Thoracic aorta (tissue), 2 donors: ENCODE results near the gene MBD1. TPM values are rescaled to one million over a fixed set of nuclear protein-coding genes. Genes with fewer than 3 reads are reported as not detected.
A peak's percentile ranks its signal among the peaks of the same experiment; 100 is the strongest.

ENCODE experiments used
- ATAC-seq: fragments of 150-250 bp; one replicate; pipeline ENCODE4 v1.8.0; 2017; ENCODE audit warnings: low read depth; ENCODE audit not compliant: insufficient number of reproducible peaks, low FRiP score
- DNase-seq: peaks from one replicate; pipeline ENCODE4 v3.0.0-alpha.2; 2020; ENCODE audit warnings: low spot score
- H3K27ac ChIP-seq, 2 donors: fragments of 200-600 bp; sonication (generic); 1 replicate in 1 of 2; 2 replicates in 1 of 2; pipeline ENCODE4 v1.5.1; 2016; ENCODE audit warnings: mild to moderate bottlenecking in 2 of 2, moderate library complexity in 2 of 2
- H3K27me3 ChIP-seq: fragments of 200-600 bp; sonication (generic); replicated peaks from 2 replicates; pipeline ENCODE4 v1.6.0; 2016; ENCODE audit warnings: mild to moderate bottlenecking; ENCODE audit not compliant: insufficient read depth
- H3K36me3 ChIP-seq: fragments of 200-600 bp; sonication (generic); one replicate; pipeline ENCODE4 v1.5.1; 2016
- H3K4me1 ChIP-seq, 2 donors: fragments of 200-600 bp; sonication (generic); 1 replicate in 1 of 2; 2 replicates in 1 of 2; pipeline versions ENCODE4 v1.5.1 to v1.6.0; 2016; ENCODE audit warnings: low read depth in 2 of 2, mild to moderate bottlenecking in 1 of 2; ENCODE audit not compliant: control insufficient read depth in 1 of 2
- H3K4me3 ChIP-seq: fragments of 200-600 bp; sonication (generic); 2 replicates; pipeline ENCODE4 v1.5.1; 2016; ENCODE audit warnings: mild to moderate bottlenecking
- H3K9me3 ChIP-seq: fragments of 200-600 bp; sonication (generic); 2 replicates; pipeline ENCODE4 v1.5.1; 2016
- total RNA-seq, 2 donors: library from RNA; depleted of rRNA; stranded (reverse); fragments of >200 nt; gene quantifications; one replicate each; pipeline versions ENCODE4 v1.1.0 to v1.2.3, GENCODE V29; 2016
- TF ChIP-seq, protein P1 (sequence below): fragments of 200-600 bp; sonication (generic); IDR thresholded peaks from one replicate; pipeline ENCODE4 v1.5.1; 2019; ENCODE audit warnings: antibody characterized with exemption

MBD1 gene
- total RNA-seq, 2 donors from 2014 or later, result 103 to 107 TPM

GRCh38 chr18:50307738-50308470 lies 26.6 kb upstream of the MBD1 start:
- Histone ChIP-seq H3K4me3 (peak overlapping the region; percentile 70), H3K27me3 (no peaks in the 10 kb centered on the region), H3K36me3 (no peaks in the 10 kb centered on the region), H3K9me3 (no peaks in the 10 kb centered on the region), H3K4me1 (peaks cover 10 to 14% of the 10 kb centered on the region in 2 donors), H3K27ac (no peak overlapping the region)
- TF ChIP-seq, protein P1, sequence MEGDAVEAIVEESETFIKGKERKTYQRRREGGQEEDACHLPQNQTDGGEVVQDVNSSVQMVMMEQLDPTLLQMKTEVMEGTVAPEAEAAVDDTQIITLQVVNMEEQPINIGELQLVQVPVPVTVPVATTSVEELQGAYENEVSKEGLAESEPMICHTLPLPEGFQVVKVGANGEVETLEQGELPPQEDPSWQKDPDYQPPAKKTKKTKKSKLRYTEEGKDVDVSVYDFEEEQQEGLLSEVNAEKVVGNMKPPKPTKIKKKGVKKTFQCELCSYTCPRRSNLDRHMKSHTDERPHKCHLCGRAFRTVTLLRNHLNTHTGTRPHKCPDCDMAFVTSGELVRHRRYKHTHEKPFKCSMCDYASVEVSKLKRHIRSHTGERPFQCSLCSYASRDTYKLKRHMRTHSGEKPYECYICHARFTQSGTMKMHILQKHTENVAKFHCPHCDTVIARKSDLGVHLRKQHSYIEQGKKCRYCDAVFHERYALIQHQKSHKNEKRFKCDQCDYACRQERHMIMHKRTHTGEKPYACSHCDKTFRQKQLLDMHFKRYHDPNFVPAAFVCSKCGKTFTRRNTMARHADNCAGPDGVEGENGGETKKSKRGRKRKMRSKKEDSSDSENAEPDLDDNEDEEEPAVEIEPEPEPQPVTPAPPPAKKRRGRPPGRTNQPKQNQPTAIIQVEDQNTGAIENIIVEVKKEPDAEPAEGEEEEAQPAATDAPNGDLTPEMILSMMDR, result no peak
- DNase-seq (peak; percentile 77), ATAC-seq (peak; percentile 79)

DNA sequence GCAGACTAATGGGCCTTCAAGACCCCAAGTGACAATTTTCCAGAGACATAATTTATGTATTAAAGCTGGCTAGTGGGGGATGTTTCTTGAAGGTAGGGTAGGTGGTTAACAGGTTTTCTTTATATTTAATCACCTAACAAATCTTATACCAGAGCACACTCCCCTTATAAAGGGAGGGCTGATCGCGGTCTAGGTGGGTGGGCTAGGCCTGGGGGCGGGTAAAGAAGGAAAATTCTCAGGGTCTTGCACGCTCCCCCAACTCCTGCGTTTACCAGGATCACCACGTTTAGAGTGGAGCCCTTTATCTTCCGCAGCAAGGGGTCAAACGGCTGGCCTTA lies 26.0 kb upstream of the MBD1 start:
- H3K36me3 ChIP-seq, result no peaks in the 10 kb centered on the region
- ATAC-seq (no peak), DNase-seq (no peak)
- TF ChIP-seq, protein P1, result no peak
- H3K27me3 ChIP-seq, result no peaks in the 10 kb centered on the region
- H3K9me3 ChIP-seq, result no peaks in the 10 kb centered on the region
- peak overlapping the region; percentile 70 for H3K4me3 ChIP-seq
- H3K4me1 ChIP-seq, result peaks cover 10 to 14% of the 10 kb centered on the region in 2 donors
- H3K27ac ChIP-seq, result no peak overlapping the region

GRCh38 chr18:50306944-50307343 lies 25.6 kb upstream of the MBD1 start:
- Histone ChIP-seq H3K4me1 (peaks cover 10 to 14% of the 10 kb centered on the region in 2 donors), H3K27ac (no peak overlapping the region), H3K9me3 (no peaks in the 10 kb centered on the region), H3K27me3 (no peaks in the 10 kb centered on the region), H3K36me3 (no peaks in the 10 kb centered on the region), H3K4me3 (peak overlapping the region; percentile 70)
- ATAC-seq (no peak), DNase-seq (no peak)
- TF ChIP-seq, protein P1, result no peak

GRCh38 chr18:50301074-50301473 lies 19.8 kb upstream of the MBD1 start:
- Histone ChIP-seq H3K27me3 (no peaks in the 10 kb centered on the region), H3K4me1 (peaks cover 4 to 6% of the 10 kb centered on the region in 2 donors), H3K9me3 (no peaks in the 10 kb centered on the region), H3K4me3 (no peak overlapping the region), H3K27ac (no peak overlapping the region), H3K36me3 (no peaks in the 10 kb centered on the region)
- TF ChIP-seq, protein P1, result no peak
- no peak for DNase-seq
- no peak for ATAC-seq

DNA sequence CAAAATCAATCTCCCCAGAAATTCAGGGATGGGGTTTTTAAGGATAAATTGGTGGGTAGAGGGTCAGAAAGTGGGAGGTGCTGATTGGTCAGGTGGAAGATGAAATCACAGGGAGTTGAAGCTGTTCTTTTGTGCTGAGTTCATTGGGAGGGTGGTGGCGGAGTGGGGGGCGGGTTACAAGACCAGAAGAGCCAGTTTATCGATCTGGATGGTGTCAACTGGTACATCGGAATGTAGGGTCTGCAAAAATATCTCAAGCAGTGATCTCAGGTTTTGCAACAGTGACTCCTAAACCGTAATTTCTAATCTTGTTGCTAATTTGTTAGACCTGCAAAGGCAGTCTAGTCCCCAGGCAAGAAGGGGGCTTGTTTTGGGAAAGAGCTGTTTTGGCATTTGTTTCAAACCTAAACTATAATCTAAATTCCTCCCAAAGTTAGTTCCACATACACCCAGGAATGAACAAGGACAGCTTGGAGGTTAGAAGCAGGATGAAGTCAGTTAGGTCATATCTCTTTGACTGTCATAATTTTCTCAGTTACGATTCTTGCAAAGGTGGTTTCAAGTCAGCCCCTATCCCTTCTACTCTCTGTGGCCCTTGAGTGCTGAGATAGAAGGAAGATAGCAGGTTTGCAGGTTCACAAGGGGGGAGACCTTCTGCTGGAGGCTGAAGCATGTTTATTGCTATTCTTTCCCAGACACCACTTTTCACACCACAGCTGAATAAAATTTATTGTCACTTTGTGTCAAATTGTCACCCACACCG lies 18.5 kb upstream of the MBD1 start:
- TF ChIP-seq, protein P1, result no peak
- no peak for DNase-seq
- Histone ChIP-seq H3K27ac (no peak overlapping the region), H3K27me3 (no peaks in the 10 kb centered on the region), H3K9me3 (no peaks in the 10 kb centered on the region), H3K4me3 (no peak overlapping the region), H3K4me1 (peaks cover 4 to 6% of the 10 kb centered on the region in 2 donors), H3K36me3 (no peaks in the 10 kb centered on the region)
- no peak for ATAC-seq
